Upper lobe of left lung (tissue), 4 donors: ENCODE measurements around the gene DTNB.

ENCODE experiments used
- CTCF ChIP-seq, 6 experiments: fragments of 450-650 bp in 4 of 6; fragments of 200-600 bp in 2 of 6; sonication (generic) in 2 of 6; IDR thresholded peaks; one replicate each; pipeline ENCODE4 v1.5.1; 2016 to 2019; ENCODE audit warnings: antibody characterized with exemption in 6 of 6
- POLR2A ChIP-seq, 4 donors: fragments of 450-650 bp; IDR thresholded peaks; one replicate each; pipeline ENCODE4 v1.5.1; 2016 to 2017; ENCODE audit warnings: antibody characterized with exemption in 4 of 4, mild to moderate bottlenecking in 2 of 4
- POLR2AphosphoS5 ChIP-seq, 2 donors: sonication (generic); formaldehyde crosslinking; IDR thresholded peaks; one replicate each; pipeline ENCODE4 v1.5.1; 2017; ENCODE audit warnings: antibody characterized with exemption in 2 of 2

DNA sequence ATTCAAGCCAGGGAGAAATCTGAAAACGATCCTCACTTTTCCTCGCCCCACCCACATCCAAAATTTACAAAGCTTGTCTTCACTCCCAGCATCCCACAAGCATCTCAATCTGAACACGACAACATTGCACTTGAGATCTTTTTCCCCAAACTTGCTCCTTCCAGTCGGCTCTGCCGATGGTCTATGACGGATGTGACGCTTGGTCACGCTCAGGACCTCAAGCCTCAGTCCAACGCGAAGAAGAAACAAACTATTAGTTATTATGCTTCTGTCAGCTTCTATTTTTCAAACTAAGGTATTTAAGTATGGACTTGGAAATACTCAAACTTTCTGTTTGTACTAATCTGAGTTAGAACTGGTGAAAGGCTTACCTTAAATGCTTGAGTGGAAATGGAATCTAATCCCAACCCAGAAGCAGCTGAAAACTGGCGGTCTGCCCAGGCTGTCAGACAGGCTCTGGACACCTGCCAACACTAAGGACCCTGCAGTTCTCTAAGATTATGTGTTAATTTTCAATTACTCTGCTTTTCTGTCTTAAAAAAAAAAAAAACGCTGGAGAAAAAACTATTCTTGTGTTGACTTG, 199.5 kb downstream of the DTNB start:
- TF ChIP-seq CTCF (IDR thresholded peaks at IDR 0.05) (no peak), POLR2AphosphoS5 (IDR thresholded peaks at IDR 0.05) (no peak), POLR2A (IDR thresholded peaks at IDR 0.05) (no peak)
